Erythroblast (primary cell): ENCODE measurements around the gene CLDN22.

Source experiments
- GATA1 ChIP-seq: IDR thresholded peaks from 2 replicates; pipeline ENCODE4 v1.6.1; 2011; ENCODE audit warnings: low read depth, mild to moderate bottlenecking, control low read depth, low read length, moderate library complexity
- POLR2A ChIP-seq: IDR thresholded peaks from 2 replicates; pipeline ENCODE4 v1.6.1; 2011; ENCODE audit warnings: mild to moderate bottlenecking, low read length

DNA sequence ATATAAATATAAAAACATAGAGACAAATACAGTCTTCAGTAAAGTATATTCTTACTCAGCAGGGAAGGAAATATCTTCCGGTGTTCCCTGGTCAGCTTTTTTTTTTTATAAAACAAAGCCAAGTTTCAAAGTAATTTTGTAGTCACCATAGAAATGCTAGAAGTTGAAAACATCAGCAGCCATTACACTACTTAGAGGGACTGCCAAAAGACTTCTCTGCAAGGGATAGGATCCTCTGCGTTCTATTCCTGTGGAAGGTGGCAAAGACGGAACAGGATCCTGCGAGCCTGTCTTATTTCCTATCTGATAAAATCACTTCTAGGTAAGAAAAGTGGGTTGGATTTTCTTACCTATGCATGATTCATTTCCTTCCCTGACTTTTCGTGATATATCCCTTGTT lies 19.4 kb downstream of the CLDN22 start:
- no peak for TF ChIP-seq POLR2A
- no peak for TF ChIP-seq GATA1
